Stimulated activated CD8-positive, alpha-beta memory T cell treated with anti-CD3 and anti-CD28 coated beads, Interleukin-4, amount 100 ng/mL, for 1 hour (primary cell): ENCODE results near the gene NYAP1.
A peak's percentile ranks its signal among the peaks of the same experiment; 100 is the strongest.

Source experiments
- DNase-seq, 2 donors: peaks; one replicate each; pipeline ENCODE4 v3.0.0-alpha.2; 2020; ENCODE audit warnings: low read depth in 2 of 2, low spot score in 1 of 2

The NYAP1 gene

DNA sequence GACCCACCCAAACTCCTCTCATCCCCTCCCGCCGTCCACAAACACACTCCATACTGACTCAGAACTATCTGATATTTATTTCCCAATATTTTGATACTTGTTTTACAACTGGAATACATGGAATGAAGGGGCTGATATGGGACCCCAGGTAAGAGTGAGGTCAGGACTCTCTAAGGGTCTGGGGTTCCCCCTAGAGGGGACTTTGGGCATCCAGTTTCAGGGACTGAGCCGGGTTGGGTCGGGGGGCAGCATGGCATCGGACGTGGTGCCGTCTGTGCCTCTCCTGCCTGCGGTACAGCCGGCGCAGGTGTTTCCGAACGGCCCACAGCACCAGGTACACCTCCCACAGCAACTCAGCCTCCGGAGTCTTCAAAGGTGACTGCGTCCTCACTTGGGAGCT, 27.2 kb upstream of the NYAP1 start:
- no peak for DNase-seq

DNA sequence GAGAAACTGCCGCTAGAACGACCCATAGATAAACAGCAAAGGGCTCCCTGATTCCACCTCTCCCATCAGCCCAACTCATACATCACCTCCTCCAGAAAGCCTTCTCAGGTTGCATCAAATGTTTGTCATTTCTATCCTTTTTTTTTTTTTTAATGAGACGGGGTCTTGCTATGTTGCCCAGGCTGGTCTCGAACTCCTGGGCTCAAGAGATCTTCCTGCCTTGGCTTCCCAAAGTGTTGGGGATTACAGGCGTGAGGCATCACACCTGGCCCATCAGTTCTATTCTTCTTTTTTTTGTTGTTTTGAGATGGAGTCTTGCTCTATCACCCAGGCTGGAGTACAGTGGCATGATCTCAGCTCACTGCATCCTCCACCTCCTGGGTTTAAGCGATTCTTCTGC, 26.7 kb upstream of the NYAP1 start:
- no peak for DNase-seq

DNA sequence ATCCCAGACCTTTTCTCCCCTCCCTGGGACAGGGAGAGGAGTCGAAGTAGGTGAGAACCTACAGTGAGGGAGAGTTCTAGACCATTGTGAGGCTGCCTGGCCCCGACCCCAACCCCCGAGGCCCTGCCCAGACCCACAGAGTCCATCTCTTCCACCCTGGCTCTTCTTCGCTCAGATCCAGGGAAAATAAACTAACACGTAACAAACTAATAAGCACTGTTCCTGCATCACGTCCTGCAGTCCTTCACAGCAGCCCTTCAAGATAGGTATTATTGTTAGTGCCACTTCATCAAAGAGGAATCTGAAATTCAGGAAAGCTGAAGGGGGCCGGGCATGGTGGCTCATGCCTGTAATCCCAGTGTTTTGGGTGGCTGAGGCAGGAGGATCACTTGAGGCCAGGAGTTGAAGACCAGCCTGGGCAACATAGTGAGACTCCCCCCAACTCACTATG, 19.5 kb upstream of the NYAP1 start, which contains the start of gene SPACDR:
Gene SPACDR (minus strand): TSS at position 51 of the 451 bp plus-strand sequence. CDS start 235 bp downstream, outside the sequence.
- DNase-seq = no peak

DNA sequence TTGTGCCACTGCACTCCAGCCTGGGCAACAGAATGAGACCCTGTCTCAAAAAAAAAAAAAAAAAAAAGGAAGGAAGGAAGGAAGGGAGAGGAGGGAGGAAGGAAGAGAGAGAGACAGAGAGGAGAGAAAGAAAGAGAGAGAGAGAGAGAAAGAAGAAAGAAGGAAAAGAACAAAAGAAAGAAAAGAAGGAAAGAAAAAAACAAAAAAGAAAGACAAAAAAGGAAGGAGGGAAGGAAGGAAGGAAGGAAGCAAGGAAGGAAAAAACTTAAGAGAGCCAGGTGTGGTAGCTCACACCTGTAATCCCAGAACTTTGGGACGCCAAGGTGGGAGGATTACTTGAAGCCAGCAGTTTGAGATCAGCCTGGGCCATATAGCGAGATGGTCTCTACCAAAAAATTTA, 18.9 kb upstream of the NYAP1 start:
- no peak for DNase-seq

DNA sequence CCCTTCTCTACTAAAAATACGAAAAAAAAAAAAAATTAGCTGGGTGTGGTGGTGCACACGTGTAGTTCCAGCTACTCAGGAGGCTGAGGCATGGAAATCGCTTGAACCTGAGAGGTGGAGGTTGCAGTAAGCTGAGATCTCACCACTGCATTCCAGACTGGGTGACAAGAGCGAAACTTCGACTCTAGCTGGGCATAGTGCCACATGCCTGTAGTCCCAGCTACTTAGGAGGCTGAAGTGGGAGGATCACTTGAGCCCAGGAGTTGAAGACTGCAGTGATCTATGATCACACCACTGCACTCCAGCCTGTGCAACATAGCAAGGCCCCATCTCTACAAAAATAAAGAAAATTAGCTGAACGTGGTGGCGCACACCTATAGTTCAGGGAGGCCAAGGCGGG, 18.4 kb upstream of the NYAP1 start:
- no peak for DNase-seq

DNA sequence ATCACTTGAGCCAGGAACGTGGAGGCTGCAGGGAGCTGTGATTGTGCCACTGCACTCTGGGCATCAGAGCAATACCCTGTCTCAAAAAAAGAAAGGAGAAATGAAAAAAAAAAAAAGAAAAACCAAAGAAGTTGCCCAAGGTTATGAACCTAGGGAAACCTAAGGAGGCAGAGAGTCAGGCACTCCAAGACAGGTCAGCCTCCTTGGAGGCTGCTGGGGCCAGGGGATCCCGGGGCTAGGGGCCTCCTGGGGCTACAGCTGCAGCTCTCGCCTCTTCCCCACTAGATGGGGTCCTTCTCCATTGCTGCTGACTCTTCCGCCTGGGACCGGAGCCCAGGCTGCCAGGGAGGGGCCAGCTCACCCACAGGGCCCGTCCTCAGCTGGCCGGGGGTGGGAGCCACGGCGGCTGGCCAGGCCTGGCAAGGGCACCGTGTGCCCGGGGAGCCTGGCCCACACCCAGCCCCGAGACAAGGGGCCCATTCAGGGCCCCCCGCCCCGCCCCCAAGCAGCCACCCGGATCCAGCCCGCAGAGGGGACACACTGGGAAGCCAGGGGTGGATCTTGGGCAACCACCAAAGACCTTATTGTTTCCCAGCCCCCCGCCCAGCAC, 17.9 kb upstream of the NYAP1 start:
- no peak for DNase-seq

DNA sequence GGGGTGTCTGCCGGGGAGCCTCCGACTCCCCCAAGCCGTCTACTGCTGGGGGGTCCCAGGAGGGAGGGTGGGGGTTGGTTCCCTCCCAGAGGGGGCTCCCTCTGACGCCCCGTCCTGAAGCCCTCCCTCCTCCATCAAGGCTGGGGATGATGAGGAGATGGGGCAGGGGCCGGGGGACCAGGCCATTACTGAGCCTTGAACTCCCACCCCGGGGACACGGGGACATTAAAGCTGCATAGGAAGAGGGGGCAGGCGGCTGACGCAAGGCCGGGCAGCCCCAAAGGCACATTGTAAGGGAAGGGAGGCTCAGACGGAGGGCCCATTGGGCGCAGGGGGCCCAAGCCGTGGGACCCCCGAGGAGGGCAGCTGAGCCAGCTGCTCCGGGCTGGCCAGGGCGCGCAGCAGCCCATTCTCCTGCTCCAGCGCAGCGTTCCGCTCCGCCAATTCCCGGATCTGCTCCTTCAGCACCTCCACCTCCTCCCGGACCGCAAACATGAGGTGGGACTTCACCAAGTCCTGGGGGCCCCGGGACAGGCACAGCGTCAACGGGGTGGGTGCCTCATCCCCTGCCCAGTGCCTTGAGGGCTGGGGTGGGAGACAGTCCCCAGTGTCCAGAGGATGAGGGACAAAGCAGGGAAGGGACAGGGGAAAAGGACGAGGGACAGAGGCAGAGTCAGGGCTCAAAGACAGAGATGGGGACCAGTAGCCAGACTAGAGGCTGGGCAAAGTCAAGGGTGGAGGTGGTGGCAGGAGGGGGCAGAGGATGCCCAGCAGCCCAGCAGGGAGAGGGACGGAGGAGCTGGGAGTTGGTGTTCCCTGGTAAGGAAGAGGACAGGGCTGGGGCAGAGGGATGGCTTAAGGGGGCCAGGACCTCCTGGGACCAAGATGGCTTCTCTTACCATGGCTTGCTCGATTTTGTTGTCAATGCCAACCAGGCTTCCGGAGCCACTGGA, 16.8 kb upstream of the NYAP1 start:
- DNase-seq = no peak

DNA sequence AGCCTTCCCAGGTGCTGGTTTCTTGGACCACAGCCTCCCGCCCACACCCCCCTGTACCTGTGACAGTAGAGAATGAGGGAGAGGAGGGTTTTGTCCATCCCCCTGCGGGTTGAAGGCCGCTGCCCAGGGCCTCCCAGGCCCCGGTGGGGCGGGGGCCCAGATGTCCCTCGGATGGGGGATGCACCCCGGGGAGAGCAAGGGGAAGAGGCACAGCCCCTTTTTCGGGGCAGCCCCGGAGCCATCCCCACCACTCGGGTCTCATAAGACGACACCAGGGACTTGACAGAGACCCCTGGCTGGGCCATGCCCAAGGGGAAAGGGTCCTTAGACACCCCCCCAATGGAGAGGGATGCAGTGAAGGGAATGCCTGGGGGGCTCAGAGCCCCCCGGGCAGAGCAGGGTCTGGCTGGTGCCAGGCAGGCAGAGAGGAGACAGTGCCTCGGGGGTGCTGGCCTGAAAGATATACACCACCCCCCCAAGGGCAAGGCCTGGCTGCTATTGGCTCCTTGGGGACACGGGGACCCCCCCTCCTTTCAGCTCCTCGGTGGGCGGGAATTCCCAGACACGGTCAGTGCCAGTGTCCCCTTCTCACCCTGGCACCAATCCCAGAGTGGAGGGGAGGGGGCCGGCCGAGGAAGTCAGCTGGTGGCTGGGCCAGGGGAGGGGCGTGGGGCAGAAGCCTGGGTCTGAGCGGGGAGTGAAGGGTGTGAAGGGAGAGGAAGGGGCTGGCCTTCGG, 15.9 kb upstream of the NYAP1 start:
- no peak for DNase-seq

DNA sequence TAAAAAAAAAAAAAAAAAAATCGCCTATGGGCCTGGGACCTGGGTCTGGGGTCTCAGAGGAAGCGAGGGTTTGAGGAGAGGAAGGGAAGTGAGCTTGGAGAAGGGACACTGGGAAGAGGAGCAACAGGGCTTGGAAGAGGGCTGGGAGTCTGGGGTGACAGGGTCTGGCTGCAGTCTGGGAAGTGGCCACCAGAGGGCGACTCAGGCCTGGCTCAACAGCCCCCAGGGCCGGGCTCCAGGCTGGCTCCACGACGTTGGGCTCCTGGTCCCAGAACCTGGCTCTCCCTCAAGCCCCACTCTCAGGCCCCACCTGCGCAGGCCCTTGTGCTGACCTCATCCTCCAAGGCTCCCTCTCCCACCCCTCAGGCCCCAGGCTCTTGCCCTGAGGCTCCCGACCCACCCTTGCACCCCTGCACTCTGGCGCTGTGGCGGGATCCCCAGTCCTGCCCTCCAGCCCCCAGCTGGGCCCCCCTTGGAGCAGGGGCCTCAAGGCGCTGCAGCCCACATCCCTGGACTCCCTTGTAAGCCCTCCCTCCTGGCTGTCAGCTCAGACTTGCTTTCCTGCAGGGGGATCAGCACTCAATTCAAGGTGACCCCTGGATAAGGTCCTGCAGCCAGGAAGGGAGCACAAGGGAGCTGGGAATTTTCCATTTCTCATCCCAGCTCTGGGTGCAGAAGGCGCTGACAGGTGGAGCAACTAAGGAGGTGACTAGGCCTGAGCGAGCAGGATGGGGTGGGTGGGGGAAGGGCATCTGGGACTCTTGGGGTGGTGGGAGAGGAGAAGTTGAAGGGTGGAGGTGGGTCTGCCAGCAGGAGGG, 14.3 kb upstream of the NYAP1 start:
- peak; percentile 71 to 75 for DNase-seq

DNA sequence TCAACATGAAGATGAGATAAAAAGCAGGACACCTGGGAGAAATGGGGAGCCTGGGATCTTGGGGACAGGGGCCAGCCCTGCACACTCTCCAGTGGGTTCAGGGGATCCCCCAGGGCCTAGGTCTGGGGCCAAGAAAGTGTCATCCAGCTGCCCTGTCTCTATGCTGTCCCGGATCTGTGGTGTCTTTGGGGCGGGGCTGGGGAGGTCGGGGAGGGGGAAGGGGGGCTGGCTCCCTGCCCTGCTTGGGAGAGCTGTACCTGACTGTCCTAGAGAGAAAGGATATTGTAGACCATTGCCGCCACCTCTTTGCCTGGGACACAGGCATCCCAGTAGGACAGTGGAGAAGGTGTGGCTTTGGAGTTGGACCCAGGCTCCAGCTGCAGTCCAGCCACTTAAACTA, 12.7 kb upstream of the NYAP1 start:
- DNase-seq = no peak

DNA sequence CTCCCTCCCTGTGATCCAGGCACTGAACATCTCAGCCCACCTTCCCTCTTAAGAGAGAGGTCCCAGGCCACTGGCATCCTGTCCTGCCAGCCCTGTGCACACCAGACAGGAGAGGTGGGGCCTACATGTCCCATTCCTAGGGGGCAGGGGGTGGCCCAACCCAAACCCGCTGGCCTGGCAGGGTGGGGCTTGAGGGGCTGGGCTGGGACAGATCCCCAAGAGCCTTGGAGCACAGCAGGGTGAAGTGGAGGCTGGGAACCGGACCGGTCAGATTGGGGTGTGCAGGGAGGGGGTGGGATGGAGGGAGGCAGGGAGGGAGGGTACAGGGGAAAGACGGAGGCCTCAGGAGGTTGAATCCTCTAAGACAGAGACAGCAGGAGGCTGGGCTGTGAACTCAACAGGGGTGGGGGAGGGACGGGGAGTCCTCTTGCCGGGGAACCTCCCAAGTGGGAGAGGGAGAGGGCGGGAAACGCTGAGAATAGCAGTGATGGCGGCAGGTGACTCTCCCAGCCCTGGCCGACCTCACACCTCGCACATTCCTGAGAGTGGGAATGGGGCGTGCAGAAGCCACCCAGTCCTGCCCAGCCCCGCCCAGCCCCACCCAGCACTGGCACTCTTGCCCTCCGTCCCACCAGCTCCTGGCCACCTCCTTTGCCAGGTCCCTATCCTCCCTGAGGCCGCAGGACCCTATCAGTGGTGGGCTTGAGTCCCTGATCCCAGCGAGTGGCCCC, 11.4 kb upstream of the NYAP1 start:
- DNase-seq = no peak

DNA sequence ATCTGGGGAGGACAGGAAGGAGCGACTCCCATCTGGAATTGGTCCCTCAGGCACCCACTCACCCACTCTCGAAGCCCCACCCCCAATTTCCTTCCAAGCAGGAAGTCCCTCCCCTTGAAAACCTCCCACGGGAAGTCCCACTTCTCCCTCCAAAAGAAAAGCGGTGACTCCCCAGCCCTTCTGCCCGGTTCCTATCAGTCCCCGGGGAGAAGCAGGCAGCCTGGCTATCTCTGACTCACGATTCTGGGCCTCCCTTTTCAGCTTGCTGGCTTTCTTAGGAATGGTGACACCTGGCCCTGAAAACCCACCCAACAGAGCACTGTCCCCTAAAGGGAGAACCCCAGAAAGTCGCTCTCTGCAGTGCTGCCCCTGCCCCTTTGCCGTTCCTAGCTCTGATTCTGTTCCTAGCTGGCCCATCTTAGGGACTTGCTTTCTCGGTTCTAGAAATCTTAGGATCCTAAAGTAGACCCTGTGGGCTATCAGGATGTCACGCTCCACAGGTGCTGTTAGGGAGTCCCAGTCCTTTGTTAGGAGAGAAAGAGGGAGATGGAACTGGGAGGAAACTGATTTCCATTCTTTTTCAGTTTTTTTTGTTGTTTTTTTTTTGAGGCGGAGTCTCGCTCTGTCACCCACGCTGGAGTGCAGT, 10.8 kb upstream of the NYAP1 start:
- DNase-seq = no peak

DNA sequence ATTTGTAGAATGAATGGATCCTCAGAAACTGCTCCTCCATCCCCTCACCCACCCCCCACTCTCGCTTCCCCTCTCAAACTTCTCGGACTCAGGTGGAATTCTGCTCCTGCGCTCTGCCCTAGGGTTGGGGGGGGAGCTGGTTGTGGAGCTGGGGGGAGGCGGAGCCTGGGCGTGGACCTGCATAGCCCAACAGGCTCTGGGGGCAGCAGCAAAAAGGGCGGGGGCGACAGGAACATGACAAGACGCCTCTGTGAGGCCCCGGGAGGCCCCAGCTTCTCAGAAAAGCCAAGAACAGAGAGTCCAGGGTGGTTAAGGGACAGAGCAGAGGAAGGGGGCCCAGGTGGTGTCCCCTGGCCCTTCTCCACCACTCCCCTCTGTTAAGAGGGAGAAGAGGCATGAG, 8.2 kb upstream of the NYAP1 start:
- DNase-seq = no peak

DNA sequence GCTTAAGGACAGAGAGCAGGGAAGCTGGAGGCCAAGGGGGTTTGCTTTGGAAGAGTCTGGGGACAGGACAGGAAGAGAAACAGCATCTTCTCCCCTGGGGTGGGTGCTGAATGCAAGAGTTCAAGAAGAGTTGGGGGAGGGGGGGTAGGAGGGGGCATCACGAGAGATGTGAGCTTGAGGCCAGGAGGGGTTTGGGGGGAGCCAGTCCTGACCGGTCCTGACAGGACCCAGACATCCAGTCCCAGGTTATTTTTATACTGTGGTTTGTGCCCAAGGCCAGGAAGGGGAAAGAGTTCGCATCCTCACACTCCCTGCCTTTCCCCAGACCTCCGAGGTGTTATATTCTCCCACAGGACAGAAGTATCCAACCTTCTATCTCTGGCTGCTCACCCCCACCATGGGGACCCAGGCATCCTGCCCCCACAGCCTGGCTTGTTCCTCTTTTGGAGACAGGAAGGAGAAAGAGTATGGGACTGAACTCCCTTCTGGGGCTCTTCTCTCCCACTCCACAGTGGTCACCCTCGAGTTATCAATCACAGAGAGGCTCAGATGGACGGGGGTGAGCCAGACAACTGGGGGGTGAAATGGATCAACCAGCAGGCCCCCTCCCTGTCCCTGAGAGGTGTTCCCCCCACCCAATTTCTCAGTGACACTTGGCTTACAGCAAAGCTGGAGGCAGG, 7.5 kb upstream of the NYAP1 start:
- no peak for DNase-seq

DNA sequence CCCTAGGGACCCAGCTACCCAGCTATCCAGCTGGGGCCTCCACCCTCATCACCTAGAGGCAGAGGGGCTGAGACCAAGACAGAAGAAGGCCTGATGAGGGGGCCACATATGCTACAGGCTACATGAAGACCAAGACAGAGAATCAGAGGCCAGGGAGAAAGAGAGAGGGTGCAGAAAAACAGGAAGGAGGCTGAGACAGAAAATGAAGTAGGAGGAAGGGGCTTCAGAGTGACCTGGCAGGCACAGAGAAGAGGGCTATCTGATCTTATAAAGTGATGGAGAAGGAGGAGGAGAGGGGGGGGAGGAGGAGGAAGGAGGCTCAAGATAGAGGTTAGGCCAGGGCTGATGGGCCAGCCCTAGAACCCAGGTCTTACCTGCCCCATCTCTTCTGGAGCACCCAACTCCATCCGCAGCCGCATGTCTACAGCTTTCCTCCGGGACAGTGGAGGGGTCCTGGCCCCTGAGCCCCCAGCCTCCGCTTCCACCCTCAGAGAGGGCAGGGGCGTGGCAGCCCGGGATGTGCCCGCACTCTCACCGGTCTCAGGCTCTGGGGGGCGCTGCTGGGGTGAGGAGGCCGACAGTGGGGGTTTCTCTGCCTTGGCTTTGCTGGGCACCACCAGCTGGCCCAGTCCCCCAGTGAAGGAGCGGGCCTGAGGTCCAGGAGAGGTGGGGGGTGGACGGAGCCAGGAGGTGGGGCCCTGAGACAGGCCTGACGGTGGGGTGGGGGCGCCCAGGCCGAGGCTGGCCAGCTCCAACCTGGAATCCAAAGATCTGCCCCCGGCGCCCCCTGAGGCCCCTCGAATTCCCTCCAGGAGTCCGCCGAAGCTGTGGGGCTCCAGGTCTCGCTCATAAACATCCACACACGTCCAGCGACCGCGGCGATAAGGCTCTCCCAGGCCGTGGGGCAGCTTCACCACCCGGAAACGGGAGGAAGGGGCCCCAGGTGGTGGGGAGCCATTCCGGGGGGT, 6.5 kb upstream of the NYAP1 start:
- no peak for DNase-seq

DNA sequence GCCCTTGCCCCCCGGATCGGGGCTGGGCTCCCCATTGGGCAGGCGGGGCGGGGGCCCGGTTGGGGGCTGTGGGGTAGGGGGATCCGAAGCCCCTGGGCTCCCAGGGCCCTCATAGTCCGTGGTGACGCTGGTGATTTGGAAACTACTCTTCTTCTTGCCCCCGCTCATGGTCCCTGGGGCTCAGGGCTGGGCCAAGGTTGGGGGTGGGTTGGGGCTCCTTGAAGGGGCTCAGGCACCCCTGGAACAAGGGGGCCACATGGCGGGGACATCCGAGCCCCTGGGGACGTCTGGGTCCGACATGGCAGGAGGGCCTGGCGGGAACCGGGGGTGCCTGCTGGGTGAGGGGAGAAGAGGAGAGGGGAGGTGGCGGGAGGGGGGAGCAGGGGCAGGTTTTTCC, 5.9 kb upstream of the NYAP1 start:
- DNase-seq = no peak

DNA sequence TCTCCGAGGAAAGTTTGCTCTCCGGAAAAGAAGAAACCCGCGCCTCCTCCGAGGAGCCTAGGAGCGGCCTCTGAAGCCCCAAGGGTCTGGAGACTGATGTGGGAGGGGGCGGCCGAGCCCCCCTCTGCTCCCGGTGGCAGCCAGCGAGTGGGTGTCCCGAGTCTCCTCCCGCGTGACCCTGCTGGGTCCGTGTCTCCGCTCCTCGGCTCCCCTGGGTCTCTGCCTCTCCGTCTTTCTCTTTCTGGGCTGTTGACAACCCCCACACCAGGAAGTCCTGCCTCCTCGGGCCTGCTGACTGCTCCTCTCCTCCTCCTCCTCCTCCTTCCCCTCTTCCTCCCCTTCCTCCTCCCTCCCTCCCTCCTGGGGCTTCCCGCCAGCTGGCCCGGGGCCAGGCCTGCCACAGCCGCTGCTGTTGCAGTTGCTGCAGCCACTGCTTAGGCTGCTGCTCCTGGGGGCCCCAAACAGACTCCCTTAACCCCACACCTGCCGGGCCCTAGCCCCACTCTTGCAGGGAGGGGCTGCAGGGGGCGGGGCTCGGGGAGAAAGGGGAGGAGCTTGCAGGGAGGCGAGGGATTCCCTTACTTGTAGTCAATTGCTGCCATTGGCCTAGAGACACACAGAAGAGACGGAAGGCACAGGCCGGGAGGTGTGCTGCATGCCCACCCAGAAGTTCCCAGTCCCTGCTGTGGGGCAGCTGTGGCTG, 4.6 kb upstream of the NYAP1 start, which contains the start of gene TSC22D4:
Gene TSC22D4 (minus strand): TSS at position 257 of the 703 bp plus-strand sequence. CDS start 1,176 bp downstream, outside the sequence.
- DNase-seq = peak; percentile 63 to 83
